ENCODE measurements around the gene STC2. TPM values are rescaled to one million over a fixed set of nuclear protein-coding genes. Genes with fewer than 3 reads are reported as not detected.

STC2 gene
- total RNA-seq, 2 experiments from 2014 or later: not detected

DNA sequence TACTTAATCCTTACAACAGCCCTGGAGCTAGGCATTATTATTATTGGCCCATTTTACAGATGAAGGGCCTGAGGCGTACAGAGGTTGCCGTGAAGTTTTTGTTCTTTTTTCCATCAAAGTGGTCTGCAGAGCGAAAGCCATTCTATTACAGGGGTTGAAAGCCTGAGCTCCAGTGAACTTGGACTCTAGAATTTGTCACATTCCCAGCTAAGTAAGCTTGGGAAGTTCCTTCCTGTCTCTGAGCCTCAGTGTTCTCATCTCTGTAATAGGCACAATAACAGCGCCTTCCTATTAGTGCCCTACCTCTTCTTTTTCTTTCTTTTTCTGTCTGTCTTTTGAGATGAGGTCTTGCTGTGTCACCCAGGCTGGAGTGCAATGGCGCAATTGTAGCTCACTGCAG lies 49.0 kb downstream of the STC2 start:
- ChIA-PET POLR2A (interaction anchor here (0.6 kb wide), 1 partner anchor 17 kb away, joined by 3 read pairs; no protein-coding TSS in a partner anchor), CTCF (ENCODE audit: unreplicated experiment) (no interaction called here)
- no TSS peak for BruUV-seq (replicated peaks)
- no peak overlapping the region for H3K4me3 ChIP-seq (ENCODE audit: low read depth, low read length, poor library complexity, severe bottlenecking)
- no peak overlapping the region for H3K27ac ChIP-seq (ENCODE audit: low read depth, low read length, poor library complexity, severe bottlenecking)
- H3K36me3 ChIP-seq (ENCODE audit: insufficient read depth, low read length): no peaks in the 10 kb centered on the region
- no peak overlapping the region for H3K4me2 ChIP-seq (ENCODE audit: low read length)
- H3K9me2 ChIP-seq (ENCODE audit: insufficient read depth, low read length): no peaks in the 10 kb centered on the region
- intact Hi-C loops (cut with micrococcal nuclease; ENCODE audit: unreplicated experiment): loop anchor here (5.0 kb wide), 1 partner anchor 378 kb away; no protein-coding TSS in a partner anchor
- H4K20me1 ChIP-seq (ENCODE audit: insufficient read depth, low read length): no peaks in the 10 kb centered on the region
- H3K4me1 ChIP-seq (ENCODE audit: insufficient read depth, low read length, poor library complexity, severe bottlenecking): no peaks in the 10 kb centered on the region
- no peak overlapping the region for H2AFZ ChIP-seq (ENCODE audit: low read length)
- no peak for DNase-seq (ENCODE audit: low spot score)
- H3K79me2 ChIP-seq (ENCODE audit: insufficient read depth, low read depth, low read length): no peaks in the 10 kb centered on the region
- no peaks in the 10 kb centered on the region for H3K9me3 ChIP-seq (ENCODE audit: low read length)
- no peak for TF ChIP-seq EZH2phosphoT487 (IDR thresholded peaks at IDR 0.05; ENCODE audit: borderline replicate concordance, low read depth, low read length)

DNA sequence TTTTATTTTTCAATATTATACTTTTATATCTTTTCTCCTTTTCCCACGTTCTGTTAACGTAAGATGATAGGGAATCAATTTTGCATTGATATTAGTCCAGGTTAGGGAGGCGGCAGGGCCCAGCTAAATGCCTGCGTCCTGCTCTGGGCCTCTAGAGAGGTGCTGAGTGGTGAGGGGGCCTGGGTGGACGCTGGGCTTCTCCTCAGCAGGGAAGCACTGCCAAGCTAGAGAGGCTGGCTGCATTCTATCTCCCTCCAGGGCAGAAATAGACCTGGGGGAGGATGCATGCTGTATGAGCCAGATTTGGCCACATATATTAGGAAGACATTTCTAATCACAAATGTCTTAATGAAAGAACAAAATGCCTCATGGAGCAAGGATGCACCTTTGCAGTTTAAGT lies 49.6 kb downstream of the STC2 start:
- ChIA-PET CTCF (ENCODE audit: unreplicated experiment) (no interaction called here), POLR2A (interaction anchor here (0.6 kb wide), 1 partner anchor 18 kb away, joined by 3 read pairs; no protein-coding TSS in a partner anchor)
- TF ChIP-seq, protein P1, sequence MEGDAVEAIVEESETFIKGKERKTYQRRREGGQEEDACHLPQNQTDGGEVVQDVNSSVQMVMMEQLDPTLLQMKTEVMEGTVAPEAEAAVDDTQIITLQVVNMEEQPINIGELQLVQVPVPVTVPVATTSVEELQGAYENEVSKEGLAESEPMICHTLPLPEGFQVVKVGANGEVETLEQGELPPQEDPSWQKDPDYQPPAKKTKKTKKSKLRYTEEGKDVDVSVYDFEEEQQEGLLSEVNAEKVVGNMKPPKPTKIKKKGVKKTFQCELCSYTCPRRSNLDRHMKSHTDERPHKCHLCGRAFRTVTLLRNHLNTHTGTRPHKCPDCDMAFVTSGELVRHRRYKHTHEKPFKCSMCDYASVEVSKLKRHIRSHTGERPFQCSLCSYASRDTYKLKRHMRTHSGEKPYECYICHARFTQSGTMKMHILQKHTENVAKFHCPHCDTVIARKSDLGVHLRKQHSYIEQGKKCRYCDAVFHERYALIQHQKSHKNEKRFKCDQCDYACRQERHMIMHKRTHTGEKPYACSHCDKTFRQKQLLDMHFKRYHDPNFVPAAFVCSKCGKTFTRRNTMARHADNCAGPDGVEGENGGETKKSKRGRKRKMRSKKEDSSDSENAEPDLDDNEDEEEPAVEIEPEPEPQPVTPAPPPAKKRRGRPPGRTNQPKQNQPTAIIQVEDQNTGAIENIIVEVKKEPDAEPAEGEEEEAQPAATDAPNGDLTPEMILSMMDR (conservative IDR thresholded peaks at IDR 0.05; ENCODE audit: low read length): no peak
- no TSS peak for BruUV-seq (replicated peaks)
- H3K9me3 ChIP-seq (ENCODE audit: low read length): no peaks in the 10 kb centered on the region
- H3K9me2 ChIP-seq (ENCODE audit: insufficient read depth, low read length): no peaks in the 10 kb centered on the region
- no peak overlapping the region for H3K4me3 ChIP-seq (ENCODE audit: low read depth, low read length, poor library complexity, severe bottlenecking)
- H3K36me3 ChIP-seq (ENCODE audit: insufficient read depth, low read length): no peaks in the 10 kb centered on the region
- intact Hi-C loops (cut with micrococcal nuclease; ENCODE audit: unreplicated experiment): loop anchor here (5.0 kb wide), 1 partner anchor 379 kb away; no protein-coding TSS in a partner anchor
- H3K4me1 ChIP-seq (ENCODE audit: insufficient read depth, low read length, poor library complexity, severe bottlenecking): no peaks in the 10 kb centered on the region
- no peak overlapping the region for H2AFZ ChIP-seq (ENCODE audit: low read length)
- H3K27ac ChIP-seq (ENCODE audit: low read depth, low read length, poor library complexity, severe bottlenecking): no peak overlapping the region
- H3K79me2 ChIP-seq (ENCODE audit: insufficient read depth, low read depth, low read length): no peaks in the 10 kb centered on the region
- DNase-seq (ENCODE audit: low spot score): no peak
- no peaks in the 10 kb centered on the region for H4K20me1 ChIP-seq (ENCODE audit: insufficient read depth, low read length)
- H3K4me2 ChIP-seq (ENCODE audit: low read length): no peak overlapping the region

DNA sequence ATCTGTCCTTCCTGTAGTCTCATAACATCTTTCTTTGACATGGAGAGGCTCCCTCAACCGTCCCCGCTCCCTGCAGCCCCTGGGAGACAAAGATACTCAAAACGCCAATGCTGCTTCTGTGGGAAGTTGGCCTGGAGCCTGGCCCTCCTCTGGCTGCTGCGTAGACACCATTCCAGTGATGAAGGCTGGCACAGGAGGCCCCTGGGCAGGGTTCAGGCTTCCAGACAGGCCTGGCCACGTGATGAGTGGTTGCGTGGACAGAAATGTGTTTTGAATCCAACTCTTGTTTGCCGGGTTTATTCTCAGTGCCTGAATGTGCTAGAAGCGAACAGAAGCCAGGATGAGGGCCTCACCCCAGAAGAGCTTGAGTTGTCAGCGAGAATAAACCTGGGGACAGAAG lies 50.0 kb downstream of the STC2 start:
- Histone ChIP-seq H3K4me2 (ENCODE audit: low read length) (no peak overlapping the region), H3K36me3 (ENCODE audit: insufficient read depth, low read length) (no peaks in the 10 kb centered on the region), H3K4me1 (ENCODE audit: insufficient read depth, low read length, poor library complexity, severe bottlenecking) (no peaks in the 10 kb centered on the region), H3K79me2 (ENCODE audit: insufficient read depth, low read depth, low read length) (no peaks in the 10 kb centered on the region), H3K4me3 (ENCODE audit: low read depth, low read length, poor library complexity, severe bottlenecking) (no peak overlapping the region), H3K9me2 (ENCODE audit: insufficient read depth, low read length) (no peaks in the 10 kb centered on the region), H3K27ac (ENCODE audit: low read depth, low read length, poor library complexity, severe bottlenecking) (no peak overlapping the region), H3K9me3 (ENCODE audit: low read length) (no peaks in the 10 kb centered on the region), H2AFZ (ENCODE audit: low read length) (no peak overlapping the region), H4K20me1 (ENCODE audit: insufficient read depth, low read length) (no peaks in the 10 kb centered on the region)
- ChIA-PET CTCF (ENCODE audit: unreplicated experiment) (no interaction called here), POLR2A (no interaction called here)
- no peak for DNase-seq (ENCODE audit: low spot score)
- TF ChIP-seq, protein P1 (conservative IDR thresholded peaks at IDR 0.05; ENCODE audit: low read length): no peak
- TF ChIP-seq EZH2phosphoT487 (IDR thresholded peaks at IDR 0.05; ENCODE audit: borderline replicate concordance, low read depth, low read length): no peak
- intact Hi-C loops (cut with micrococcal nuclease; ENCODE audit: unreplicated experiment): loop anchor here (5.0 kb wide), 1 partner anchor 379 kb away; no protein-coding TSS in a partner anchor
- BruUV-seq (replicated peaks): no TSS peak
